MV-4-11 (cell line): ENCODE measurements around the gene RNF208.

ENCODE experiments used
- DNase-seq: peaks from one replicate; lab custom pipeline; 2025; lab: John Stamatoyannopoulos, UW

Gene RNF208

DNA sequence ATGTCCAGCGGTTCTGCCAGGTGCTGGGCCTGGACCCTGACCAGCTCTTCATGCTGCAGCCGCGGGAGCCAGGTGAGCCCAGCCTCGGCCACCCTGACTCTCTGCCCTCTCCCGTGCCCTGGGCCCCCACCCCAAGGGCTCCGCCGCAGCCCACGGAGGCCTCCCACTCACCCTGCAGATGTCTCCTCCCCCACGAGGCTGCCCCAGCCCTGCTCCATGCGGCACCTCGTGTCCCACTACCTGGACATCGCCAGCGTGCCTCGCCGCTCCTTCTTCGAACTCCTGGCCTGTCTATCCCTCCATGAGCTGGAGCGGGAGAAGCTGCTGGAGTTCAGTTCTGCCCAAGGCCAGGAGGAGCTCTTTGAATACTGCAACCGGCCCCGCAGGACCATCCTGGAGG is 7.4 kb downstream of the RNF208 start:
- no peak for DNase-seq

DNA sequence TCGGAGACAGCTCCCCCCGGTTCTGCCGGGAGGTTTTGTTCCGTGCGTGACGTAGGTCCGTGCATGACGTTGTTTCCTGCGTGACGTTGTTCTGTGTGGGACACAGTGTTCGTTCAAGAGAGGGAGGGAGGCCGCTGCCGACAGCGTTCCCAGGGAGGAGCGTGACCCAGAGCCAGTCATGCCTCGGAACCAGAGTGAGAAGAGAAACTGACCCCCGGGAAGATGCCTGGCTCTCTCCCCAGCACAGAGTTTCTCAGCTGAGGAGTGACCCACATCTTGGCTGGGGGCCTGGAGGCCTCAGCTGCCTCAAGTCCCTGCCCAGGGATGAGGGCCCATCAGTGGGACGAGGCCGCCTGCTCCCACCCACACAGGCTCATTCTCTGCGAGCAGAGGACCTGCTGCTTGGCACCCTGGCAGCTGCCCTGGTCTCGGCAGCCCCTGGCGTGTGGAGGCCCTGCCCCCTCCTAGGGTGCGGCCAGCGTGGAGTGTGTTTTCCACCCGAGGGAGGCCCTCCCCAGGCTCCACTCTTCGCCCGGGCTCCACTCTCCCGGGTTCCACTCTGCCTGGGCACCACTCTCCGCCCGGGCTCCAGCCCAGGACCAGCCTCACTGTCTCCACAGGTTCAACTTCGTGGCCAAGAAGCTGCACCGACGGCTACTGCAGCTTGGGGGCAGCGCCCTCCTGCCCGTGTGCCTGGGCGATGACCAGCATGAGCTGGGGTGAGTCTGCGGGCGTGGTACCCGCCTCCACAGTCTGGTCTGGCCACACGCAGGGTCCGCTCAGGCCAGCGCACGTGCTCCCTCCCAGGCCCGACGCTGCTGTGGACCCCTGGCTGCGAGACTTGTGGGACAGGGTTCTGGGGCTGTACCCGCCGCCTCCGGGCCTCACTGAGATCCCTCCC is 8.6 kb downstream of the RNF208 start:
- no peak for DNase-seq

DNA sequence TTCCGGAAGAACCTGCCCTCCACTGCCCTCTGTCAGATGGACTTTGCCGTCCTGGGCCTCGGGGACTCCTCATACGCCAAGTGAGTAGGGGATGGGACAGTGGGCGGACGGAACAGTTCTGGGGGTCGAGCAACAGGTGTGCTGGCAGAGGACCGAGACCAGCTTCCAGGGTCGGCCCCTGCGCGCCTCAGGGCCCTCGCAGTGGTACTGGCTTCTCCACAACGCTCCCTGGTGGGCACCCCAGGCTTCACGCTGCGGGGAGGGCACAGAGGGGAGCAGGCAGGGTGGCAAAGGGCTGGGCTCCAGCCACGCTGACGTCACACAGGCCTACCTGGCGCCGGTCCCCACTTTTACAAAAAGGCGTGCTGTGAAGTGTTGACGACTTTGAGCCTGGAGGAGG is 9.5 kb downstream of the RNF208 start:
- no peak for DNase-seq

DNA sequence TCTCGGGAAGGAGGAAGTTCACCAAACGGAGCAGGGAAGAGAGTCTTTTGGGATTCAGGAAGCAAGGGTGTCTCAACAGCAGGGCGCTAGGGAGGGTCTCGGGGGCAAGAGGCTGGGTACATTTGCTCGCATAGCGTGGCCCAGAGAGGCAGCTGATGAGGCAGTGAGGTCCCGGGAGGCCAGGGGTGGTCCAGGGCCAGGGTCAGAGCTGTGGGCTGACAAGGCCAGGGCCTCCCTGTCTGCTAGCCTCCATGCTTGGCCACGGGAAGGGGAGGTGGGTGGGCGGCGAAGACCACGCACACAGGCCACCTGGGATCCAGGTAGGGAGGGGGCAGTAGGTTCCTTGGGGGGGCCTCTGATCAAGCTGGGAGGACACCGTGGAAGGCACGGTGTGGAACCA is 10.5 kb downstream of the RNF208 start:
- DNase-seq: no peak

- no peak for DNase-seq
Observed at GRCh38 chr9:137206602-137207001, 15.4 kb downstream of the RNF208 start.

DNA sequence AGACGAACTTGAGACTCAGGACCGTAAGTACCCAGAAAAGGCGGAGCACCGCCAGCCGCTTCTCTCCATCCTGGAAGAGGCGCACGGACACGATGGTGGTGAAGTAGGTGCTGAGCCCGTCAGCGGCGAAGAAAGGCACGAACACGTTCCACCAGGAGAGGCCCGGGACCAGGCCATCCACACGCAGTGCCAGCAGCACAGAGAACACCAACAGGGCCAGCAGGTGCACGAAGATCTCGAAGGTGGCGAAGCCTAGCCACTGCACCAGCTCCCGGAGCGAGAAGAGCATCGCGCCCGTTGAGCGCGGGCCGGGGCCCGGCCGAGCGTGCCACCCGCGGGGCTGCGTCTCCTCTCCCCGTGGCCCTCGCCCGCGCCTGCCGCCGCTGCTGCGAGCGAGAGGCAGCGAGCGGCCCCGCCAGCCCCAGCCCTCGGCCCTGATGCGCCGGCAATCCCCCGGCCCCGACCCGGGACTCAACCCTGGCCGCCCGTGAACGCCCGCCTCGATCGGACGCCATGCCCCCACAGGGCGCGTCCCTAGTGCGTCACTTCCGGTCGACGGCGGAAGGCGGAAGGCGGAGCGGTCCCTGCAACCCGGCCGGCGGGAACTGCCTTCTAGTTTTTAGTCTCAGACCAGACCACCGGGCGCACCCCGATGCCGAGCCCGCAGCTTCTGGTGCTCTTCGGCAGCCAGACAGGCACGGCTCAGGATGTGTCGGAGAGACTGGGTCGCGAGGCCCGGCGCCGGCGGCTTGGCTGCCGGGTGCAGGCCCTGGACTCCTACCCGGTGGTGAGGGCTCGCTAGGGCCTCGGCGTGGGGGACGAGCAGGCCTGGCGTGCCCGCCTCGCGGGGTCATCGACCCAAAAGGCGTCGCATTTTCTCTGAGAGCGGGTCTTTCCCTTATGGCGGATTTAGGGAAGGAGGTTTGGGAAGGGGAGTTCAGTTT is 16.6 kb downstream of the RNF208 start, which contains the start of the genes NDOR1 and TMEM203:
TSS of gene NDOR1 (plus strand) at position 575 of the 944 bp plus-strand sequence. CDS start at position 653, 78 bp downstream.
TSS of gene TMEM203 (minus strand) at position 523 of the 944 bp plus-strand sequence. CDS start at position 289, 234 bp downstream.
- DNase-seq: peak; percentile 65

DNA sequence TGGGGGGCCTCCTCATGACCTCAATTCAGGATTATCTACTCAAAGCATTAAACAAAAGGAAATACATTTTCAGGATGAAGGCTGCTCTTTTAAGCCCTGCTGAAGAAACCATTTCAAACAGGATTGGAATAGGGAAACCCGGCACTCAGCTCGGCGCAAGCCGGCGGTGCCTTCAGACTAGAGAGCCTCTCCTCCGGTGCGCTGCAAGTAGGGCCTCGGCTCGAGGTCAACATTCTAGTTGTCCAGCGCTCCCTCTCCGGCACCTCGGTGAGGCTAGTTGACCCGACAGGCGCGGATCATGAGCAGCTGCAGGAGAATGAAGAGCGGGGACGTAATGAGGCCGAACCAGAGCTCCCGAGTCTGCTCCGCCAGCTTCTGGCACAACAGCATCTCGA is 17.3 kb downstream of the RNF208 start:
- no peak for DNase-seq

GRCh38 chr9:137202966-137203365 is 19.1 kb downstream of the RNF208 start:
- peak; percentile 53 for DNase-seq

DNA sequence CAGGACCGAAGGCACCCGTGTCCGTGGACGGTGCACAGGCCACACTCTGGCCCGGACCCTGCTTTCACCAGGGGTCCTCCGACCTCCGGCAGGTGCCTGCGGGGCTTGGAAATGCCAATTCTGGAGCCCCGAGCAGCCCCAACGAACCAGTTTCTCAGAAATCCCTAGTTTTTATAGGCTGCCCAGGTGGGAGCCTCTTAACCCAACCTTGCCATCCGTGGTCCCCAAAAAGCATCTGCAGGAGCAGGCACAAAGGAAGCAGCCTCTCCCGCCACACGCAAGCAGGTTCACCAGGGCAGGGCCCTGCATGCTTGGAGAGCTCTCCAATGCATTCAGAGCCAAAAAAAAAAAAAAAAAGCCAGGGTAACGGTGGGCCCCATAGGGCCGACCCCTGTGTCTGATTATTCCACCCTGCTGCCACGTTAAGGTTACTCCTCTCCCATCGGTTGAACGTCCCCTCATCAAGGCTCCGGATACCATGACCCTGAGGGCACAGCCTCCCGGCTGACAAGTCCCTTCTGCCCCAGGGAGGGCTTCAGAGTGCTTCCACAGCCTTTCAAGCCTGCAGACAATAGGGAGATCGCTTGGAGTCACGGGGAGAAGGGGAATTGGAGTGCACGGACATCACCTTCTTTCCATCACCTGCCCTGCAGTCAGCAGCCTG is 20.7 kb downstream of the RNF208 start:
- DNase-seq: no peak

GRCh38 chr9:137200311-137201204 is 21.5 kb downstream of the RNF208 start, which contains the start of gene TPRN:
Gene TPRN, minus strand, starts transcription at chr9:137200741. Its CDS starts 30 bp downstream, at chr9:137200711.
- DNase-seq: peak; percentile 99

DNA sequence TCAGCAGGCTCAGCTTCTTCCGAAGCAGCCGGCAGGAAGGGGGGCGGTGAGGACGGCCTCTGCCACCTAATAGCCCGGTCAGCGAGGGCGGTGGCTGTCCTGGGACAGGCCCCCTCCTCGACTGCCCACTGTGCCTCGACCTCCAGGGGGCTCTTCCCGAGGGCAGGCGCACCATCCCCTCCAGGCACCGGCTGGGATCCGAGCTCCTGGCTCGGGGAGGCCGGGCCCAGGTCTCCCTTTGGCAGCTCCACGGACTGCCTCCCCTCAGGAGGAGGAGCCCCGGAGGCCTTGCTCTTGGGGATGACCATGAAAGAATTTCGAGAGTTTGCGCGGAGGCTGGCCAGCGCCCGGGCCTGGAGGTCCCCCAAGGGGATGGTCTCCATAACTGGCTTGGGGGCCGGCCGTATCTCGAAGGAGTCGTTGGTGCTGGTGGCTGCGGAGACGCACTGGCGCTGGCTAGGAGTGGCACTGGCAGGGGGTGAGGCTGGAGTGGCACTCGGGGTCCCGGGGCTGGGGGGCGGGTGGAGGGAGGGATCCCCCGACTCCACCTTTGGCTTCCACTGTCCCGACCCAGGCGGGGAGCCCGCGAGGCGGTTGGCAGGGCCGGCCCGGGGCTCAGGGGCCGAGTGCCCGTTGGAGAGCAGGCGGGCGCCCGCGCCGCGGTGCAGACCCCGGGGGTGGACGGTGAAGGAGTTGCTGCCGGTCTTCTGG is 22.5 kb downstream of the RNF208 start:
- no peak for DNase-seq

- no peak for DNase-seq
Observed at GRCh38 chr9:137198902-137199283, 23.1 kb downstream of the RNF208 start.

- DNase-seq: no peak
Observed at GRCh38 chr9:137198051-137198901, 23.8 kb downstream of the RNF208 start.

- DNase-seq: no peak
Observed at GRCh38 chr9:137195525-137196220, 26.4 kb downstream of the RNF208 start.

- no peak for DNase-seq
Observed at GRCh38 chr9:137194909-137195308, 27.1 kb downstream of the RNF208 start.

GRCh38 chr9:137194388-137194787 is 27.7 kb downstream of the RNF208 start:
- DNase-seq: no peak

DNA sequence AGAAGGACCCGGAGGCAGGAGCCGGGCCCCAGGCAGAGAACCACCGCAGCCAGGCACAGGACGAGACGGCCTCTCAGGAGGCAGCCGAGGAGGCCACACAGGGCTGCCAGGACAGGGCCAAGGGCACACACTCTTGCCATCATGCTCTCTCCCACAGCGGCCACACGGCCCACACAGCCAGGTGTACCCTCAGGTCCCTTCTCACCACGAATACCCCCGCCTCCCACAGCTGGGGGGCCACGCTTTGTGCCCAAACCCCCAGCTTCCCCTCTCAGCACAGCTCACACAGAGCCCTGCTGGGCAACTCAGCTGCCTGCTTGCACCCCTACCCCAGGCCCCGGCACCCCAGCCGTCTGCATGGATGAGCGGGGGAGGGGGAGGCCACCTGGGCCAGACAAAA is 28.3 kb downstream of the RNF208 start:
- DNase-seq: no peak

- DNase-seq: no peak
Observed at GRCh38 chr9:137192859-137193258, 29.2 kb downstream of the RNF208 start.

DNA sequence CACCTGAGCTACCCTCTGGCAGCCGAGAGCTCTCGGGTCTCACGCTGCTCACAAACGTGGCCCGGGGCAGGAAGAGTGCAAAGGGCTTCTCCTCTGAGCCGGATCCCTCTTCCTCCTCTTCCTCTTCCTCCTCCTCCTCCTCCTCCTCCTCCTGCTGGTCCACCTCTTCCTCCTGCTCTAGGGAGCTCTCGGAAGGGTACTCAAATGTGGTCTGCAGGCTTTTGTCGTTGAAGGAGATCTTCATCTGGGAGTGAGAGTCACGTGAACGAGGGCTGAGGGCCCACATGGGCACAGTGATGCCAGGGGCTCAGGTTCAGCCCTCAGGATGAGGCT is 29.6 kb downstream of the RNF208 start:
- no peak for DNase-seq
